ENCODE results near the gene SLC37A1. TPM values are rescaled to one million over a fixed set of nuclear protein-coding genes. Genes with fewer than 3 reads are reported as not detected.

The SLC37A1 gene
- total RNA-seq, 2 donors from 2014 or later: 6.6 to 9.6 TPM

GRCh38 chr21:42594616-42595282 is 81.1 kb downstream of the SLC37A1 start:
- no peak for ATAC-seq (ENCODE audit: insufficient number of reproducible peaks, low FRiP score, low read depth)
- DNase-seq (ENCODE audit: low spot score): no peak
- H3K27ac ChIP-seq: no peak overlapping the region
- H3K4me3 ChIP-seq: no peak overlapping the region
- H3K36me3 ChIP-seq: no peaks in the 10 kb centered on the region
- H3K27me3 ChIP-seq (replicated peaks; ENCODE audit: insufficient read depth): no peaks in the 10 kb centered on the region
- H3K4me1 ChIP-seq (ENCODE audit: control insufficient read depth in 1 of 2, low read depth in 2 of 2): peaks cover 0 to 4% of the 10 kb centered on the region in 2 donors
- TF ChIP-seq CTCF (IDR thresholded peaks at IDR 0.05): no peak
- peaks cover 6% of the 10 kb centered on the region for H3K9me3 ChIP-seq

- no peak overlapping the region for H3K27ac ChIP-seq
- no peak for TF ChIP-seq CTCF (IDR thresholded peaks at IDR 0.05)
- DNase-seq (ENCODE audit: low spot score): no peak
- H3K4me3 ChIP-seq: no peak overlapping the region
- peaks cover 0 to 4% of the 10 kb centered on the region in 2 donors for H3K4me1 ChIP-seq (ENCODE audit: control insufficient read depth in 1 of 2, low read depth in 2 of 2)
- H3K27me3 ChIP-seq (replicated peaks; ENCODE audit: insufficient read depth): no peaks in the 10 kb centered on the region
- H3K9me3 ChIP-seq: peaks cover 6% of the 10 kb centered on the region
- ATAC-seq (ENCODE audit: insufficient number of reproducible peaks, low FRiP score, low read depth): no peak
- no peaks in the 10 kb centered on the region for H3K36me3 ChIP-seq
Observed at GRCh38 chr21:42595283-42596187, 81.9 kb downstream of the SLC37A1 start.

- no peak for TF ChIP-seq CTCF (IDR thresholded peaks at IDR 0.05)
- Histone ChIP-seq H3K36me3 (no peaks in the 10 kb centered on the region), H3K9me3 (peaks cover 6% of the 10 kb centered on the region), H3K27me3 (replicated peaks; ENCODE audit: insufficient read depth) (no peaks in the 10 kb centered on the region), H3K4me1 (ENCODE audit: control insufficient read depth in 1 of 2, low read depth in 2 of 2) (peaks cover 0 to 4% of the 10 kb centered on the region in 2 donors), H3K4me3 (no peak overlapping the region), H3K27ac (no peak overlapping the region)
- no peak for DNase-seq (ENCODE audit: low spot score)
- ATAC-seq (ENCODE audit: insufficient number of reproducible peaks, low FRiP score, low read depth): no peak
Observed at GRCh38 chr21:42596657-42597056, 83.0 kb downstream of the SLC37A1 start.

GRCh38 chr21:42597487-42598158 is 84.0 kb downstream of the SLC37A1 start:
- peaks cover 0 to 4% of the 10 kb centered on the region in 2 donors for H3K4me1 ChIP-seq (ENCODE audit: control insufficient read depth in 1 of 2, low read depth in 2 of 2)
- TF ChIP-seq CTCF (IDR thresholded peaks at IDR 0.05): no peak
- no peaks in the 10 kb centered on the region for H3K27me3 ChIP-seq (replicated peaks; ENCODE audit: insufficient read depth)
- H3K9me3 ChIP-seq: peaks cover 6% of the 10 kb centered on the region
- DNase-seq (ENCODE audit: low spot score) (no peak), ATAC-seq (ENCODE audit: insufficient number of reproducible peaks, low FRiP score, low read depth) (no peak)
- no peaks in the 10 kb centered on the region for H3K36me3 ChIP-seq
- no peak overlapping the region for H3K27ac ChIP-seq
- H3K4me3 ChIP-seq: no peak overlapping the region

Data from thoracic aorta (tissue), 2 donors.